Inferior parietal cortex (tissue), 1 donor: Measurements from ENCODE around the gene SEMA4C.

Source experiments
- DNase-seq: peaks from one replicate; pipeline ENCODE4 v3.0.0-alpha.2; 2016; ENCODE audit errors: extremely low spot score

The SEMA4C gene

GRCh38 chr2:96822786-96823185 lies 47.1 kb downstream of the SEMA4C start:
- no peak for DNase-seq

- DNase-seq: no peak
Measured at GRCh38 chr2:96821113-96821675, 48.7 kb downstream of the SEMA4C start.

GRCh38 chr2:96819876-96820511 lies 49.9 kb downstream of the SEMA4C start:
- no peak for DNase-seq

GRCh38 chr2:96819128-96819875 lies 50.6 kb downstream of the SEMA4C start:
- no peak for DNase-seq

- no peak for DNase-seq
Measured at GRCh38 chr2:96817882-96818281, 52.0 kb downstream of the SEMA4C start.

- no peak for DNase-seq
Measured at GRCh38 chr2:96816836-96817702, 52.8 kb downstream of the SEMA4C start.

- peak; percentile 91 for DNase-seq
Measured at GRCh38 chr2:96816127-96816835, 53.6 kb downstream of the SEMA4C start, which contains the start of gene CNNM3. Gene CNNM3, plus strand, starts transcription at chr2:96816268. Its CDS starts 10 bp downstream, at chr2:96816278.

- peak; percentile 39 for DNase-seq
Measured at GRCh38 chr2:96815326-96816126, 54.4 kb downstream of the SEMA4C start.

GRCh38 chr2:96813656-96814055 lies 56.2 kb downstream of the SEMA4C start:
- DNase-seq: no peak

GRCh38 chr2:96811917-96812316 lies 58.0 kb downstream of the SEMA4C start:
- no peak for DNase-seq

GRCh38 chr2:96810783-96811192 lies 59.1 kb downstream of the SEMA4C start:
- no peak for DNase-seq

GRCh38 chr2:96809951-96810782 lies 59.7 kb downstream of the SEMA4C start:
- no peak for DNase-seq
